GM23338 (cell line): ENCODE data around the gene CCRL2. TPM values are rescaled to one million over a fixed set of nuclear protein-coding genes. Genes with fewer than 3 reads are reported as not detected.

Experiments
- ATAC-seq: fragments of 200-7000 bp; cut with Tn5 transposase; 3 replicates; pipeline ENCODE4 v1.9.1; 2020
- DNase-seq: peaks from one replicate; pipeline ENCODE4 v3.0.0-alpha.2; 2015; ENCODE audit warnings: low spot score
- H2AFZ ChIP-seq: fragments of 200-600 bp; sonication (generic); 2 replicates; pipeline ENCODE4 v1.8.0; 2016; ENCODE audit warnings: antibody characterized with exemption, mild to moderate bottlenecking, moderate library complexity
- H3F3A ChIP-seq: fragments of 200-600 bp; sonication (generic); replicated peaks from 2 replicates; pipeline ENCODE4 v1.8.0; 2017; ENCODE audit warnings: antibody characterized with exemption, mixed run types, low read depth
- H3K27ac ChIP-seq: fragments of 200-600 bp; sonication (generic); 2 replicates; pipeline ENCODE4 v1.6.1; 2016; ENCODE audit warnings: low read depth
- H3K27me3 ChIP-seq: fragments of 200-600 bp; sonication (generic); 2 replicates; pipeline ENCODE4 v1.8.0; 2016; ENCODE audit warnings: mild to moderate bottlenecking, mixed run types, moderate library complexity; ENCODE audit not compliant: insufficient read depth
- H3K36me3 ChIP-seq: fragments of 200-600 bp; sonication (generic); 2 replicates; pipeline ENCODE4 v1.8.0; 2016; ENCODE audit warnings: mild to moderate bottlenecking; ENCODE audit not compliant: insufficient read depth
- H3K4me1 ChIP-seq: fragments of 200-600 bp; sonication (generic); 2 replicates; pipeline ENCODE4 v1.8.0; 2016; ENCODE audit warnings: mild to moderate bottlenecking, moderate library complexity; ENCODE audit not compliant: insufficient read depth
- H3K4me2 ChIP-seq: fragments of 200-600 bp; sonication (generic); 2 replicates; pipeline ENCODE4 v1.7.1; 2017; ENCODE audit warnings: mixed run types
- H3K4me3 ChIP-seq: fragments of 200-600 bp; sonication (generic); 2 replicates; pipeline ENCODE4 v1.6.1; 2016; ENCODE audit warnings: mixed run types
- H3K79me2 ChIP-seq: fragments of 200-600 bp; sonication (generic); replicated peaks from 2 replicates; pipeline ENCODE4 v1.8.0; 2017; ENCODE audit warnings: mild to moderate bottlenecking; ENCODE audit not compliant: insufficient read depth
- H3K9me2 ChIP-seq: fragments of 200-600 bp; sonication (generic); 2 replicates; pipeline ENCODE4 v1.8.0; 2017; ENCODE audit not compliant: insufficient read depth
- H4K20me1 ChIP-seq: fragments of 200-600 bp; sonication (generic); replicated peaks from 2 replicates; pipeline ENCODE4 v1.8.0; 2017; ENCODE audit warnings: mild to moderate bottlenecking; ENCODE audit not compliant: insufficient read depth
- H3K27ac Mint-ChIP-seq: 2 replicates; pipeline ENCODE4 v1.8.0; 2020; ENCODE audit warnings: inconsistent platforms, mild to moderate bottlenecking, moderate library complexity, mixed read lengths
- H3K27me3 Mint-ChIP-seq: 3 replicates; pipeline ENCODE4 v1.8.0; 2022; ENCODE audit warnings: low read depth, mild to moderate bottlenecking, moderate library complexity, mixed read lengths, inconsistent platforms; ENCODE audit not compliant: insufficient read depth, poor library complexity
- H3K36me3 Mint-ChIP-seq: 3 replicates; pipeline ENCODE4 v1.8.0; 2021; ENCODE audit warnings: low read depth, mild to moderate bottlenecking, inconsistent platforms, moderate library complexity, mixed read lengths
- H3K4me1 Mint-ChIP-seq: 3 replicates; pipeline ENCODE4 v1.8.0; 2020; ENCODE audit warnings: mild to moderate bottlenecking, inconsistent platforms, mixed read lengths
- H3K4me3 Mint-ChIP-seq: 3 replicates; pipeline ENCODE4 v1.8.0; 2021; ENCODE audit warnings: moderate library complexity, mild to moderate bottlenecking, inconsistent platforms, mixed read lengths
- H3K9me3 Mint-ChIP-seq: 3 replicates; pipeline ENCODE4 v1.8.0; 2020; ENCODE audit warnings: moderate library complexity, mild to moderate bottlenecking, inconsistent platforms, mixed read lengths
- CREB1 ChIP-seq: fragments of 250-450 bp; sonication (Bioruptor Pico); IDR thresholded peaks from 2 replicates; pipeline ENCODE4 v1.5.0; 2020; ENCODE audit warnings: low read depth, mild to moderate bottlenecking, moderate library complexity
- CTCF ChIP-seq, 2 experiments: fragments of 200-600 bp in 1 of 2; sonication (generic) in 1 of 2; conservative IDR thresholded peaks; 2 replicates each; pipeline versions ENCODE4 v1.5.1 to v1.6.1; 2016 to 2017; ENCODE audit warnings: antibody characterized with exemption in 2 of 2, low read depth in 2 of 2, mild to moderate bottlenecking in 2 of 2, moderate library complexity in 1 of 2
- EZH2 ChIP-seq: fragments of 200-600 bp; sonication (generic); IDR thresholded peaks from one replicate; pipeline ENCODE4 v1.8.0; 2017; ENCODE audit warnings: antibody characterized with exemption, mild to moderate bottlenecking, low read depth; ENCODE audit not compliant: unreplicated experiment
- JUNB ChIP-seq: IDR thresholded peaks from one replicate; pipeline ENCODE4 v1.6.1; 2016; ENCODE audit warnings: antibody characterized with exemption; ENCODE audit not compliant: unreplicated experiment
- NANOG ChIP-seq: IDR thresholded peaks from 2 replicates; pipeline ENCODE4 v1.6.1; 2016; ENCODE audit warnings: antibody characterized with exemption, borderline replicate concordance
- POLR2AphosphoS5 ChIP-seq: IDR thresholded peaks from 2 replicates; pipeline ENCODE4 v1.6.1; 2016; ENCODE audit warnings: antibody characterized with exemption, low read depth
- REST ChIP-seq: IDR thresholded peaks from one replicate; pipeline ENCODE4 v1.6.1; 2018; ENCODE audit warnings: antibody characterized with exemption; ENCODE audit not compliant: unreplicated experiment
- STAT1 ChIP-seq: IDR thresholded peaks from one replicate; pipeline ENCODE4 v1.6.1; 2016; ENCODE audit warnings: antibody characterized with exemption; ENCODE audit not compliant: unreplicated experiment
- ZNF114 ChIP-seq: fragments of 250-450 bp; sonication (Bioruptor Pico); IDR thresholded peaks from 2 replicates; pipeline ENCODE4 v1.5.0; 2020; ENCODE audit warnings: mild to moderate bottlenecking, moderate library complexity
- ZNF331 ChIP-seq: fragments of 250-450 bp; sonication (Bioruptor Pico); IDR thresholded peaks from 2 replicates; pipeline ENCODE4 v1.5.0; 2020; ENCODE audit warnings: low read depth, mild to moderate bottlenecking, moderate library complexity
- ZNF462 ChIP-seq: fragments of 250-450 bp; sonication (Bioruptor Pico); IDR thresholded peaks from 2 replicates; pipeline ENCODE4 v1.5.0; 2020; ENCODE audit warnings: mild to moderate bottlenecking, moderate library complexity
- polyA plus RNA-seq: library from polyadenylated mRNA; unstranded; fragments of >200 nt; fragmentation: Nextera tagmentation; extraction: Ambion mirVana; gene quantifications from 2 replicates; pipeline ENCODE4 v1.2.1, GENCODE V29; 2016
- total RNA-seq: library from RNA; depleted of rRNA; stranded (reverse); fragments of >200 nt; shearing (Covaris generic); gene quantifications from 2 replicates; pipeline ENCODE4 v1.2.3, GENCODE V29; 2014

The CCRL2 gene
- total and polyA plus RNA-seq, 2 experiments from 2014 or later, result not detected

- H4K20me1 ChIP-seq, result no peaks in the 10 kb centered on the region
- no peak overlapping the region for H3K4me3 ChIP-seq
- H3K27me3 Mint-ChIP-seq, result peaks cover 11% of the 10 kb centered on the region
- no peaks in the 10 kb centered on the region for H3K79me2 ChIP-seq
- no peaks in the 10 kb centered on the region for H3K27me3 ChIP-seq
- no peak for DNase-seq
- ATAC-seq, result no peak
- no peaks in the 10 kb centered on the region for H3K9me3 Mint-ChIP-seq
- peaks cover 27% of the 10 kb centered on the region; the same call in 1 of the 2 replicates for H3K9me2 ChIP-seq
- H3K36me3 ChIP-seq, result no peaks in the 10 kb centered on the region
- TF ChIP-seq ZNF331 (no peak), JUNB (no peak), POLR2AphosphoS5 (no peak), ZNF114 (CRISPR knock-in tag) (no peak), NANOG (no peak), REST (no peak), CTCF (conservative IDR thresholded peaks at IDR 0.05; ENCODE audit: low read depth in 2 of 2) (no peak), ZNF462 (CRISPR knock-in tag) (no peak), STAT1 (no peak), CREB1 (CRISPR knock-in tag) (no peak), EZH2 (no peak)
- H3K4me1 Mint-ChIP-seq, result peaks cover 19% of the 10 kb centered on the region
- peaks cover 11% of the 10 kb centered on the region; the same call in 1 of the 2 replicates for H3K4me1 ChIP-seq
- no peaks in the 10 kb centered on the region for H3F3A ChIP-seq
- no peak overlapping the region for H3K27ac Mint-ChIP-seq
- no peak overlapping the region for H3K4me2 ChIP-seq
- no peaks in the 10 kb centered on the region for H3K36me3 Mint-ChIP-seq
- no peak overlapping the region for H3K27ac ChIP-seq
- H2AFZ ChIP-seq, result no peak overlapping the region
- no peak overlapping the region for H3K4me3 Mint-ChIP-seq
Measured at GRCh38 chr3:46395766-46396530, 11.1 kb upstream of the CCRL2 start.
